Stimulated activated CD8-positive, alpha-beta memory T cell treated with anti-CD3 and anti-CD28 coated beads, Interleukin-15, amount 100 ng/mL, for 1 hour (primary cell): Measurements from ENCODE around the gene SLC2A8.

ENCODE experiments used
- DNase-seq: peaks from one replicate; pipeline ENCODE4 v3.0.0-alpha.2; 2020; ENCODE audit warnings: low read depth

SLC2A8 gene

GRCh38 chr9:127403507-127404192 lies 6.7 kb downstream of the SLC2A8 start:
- no peak for DNase-seq

GRCh38 chr9:127404631-127405030 lies 7.7 kb downstream of the SLC2A8 start:
- no peak for DNase-seq

GRCh38 chr9:127405344-127406125 lies 8.6 kb downstream of the SLC2A8 start:
- no peak for DNase-seq

GRCh38 chr9:127406799-127407491 lies 10.0 kb downstream of the SLC2A8 start:
- no peak for DNase-seq

DNA sequence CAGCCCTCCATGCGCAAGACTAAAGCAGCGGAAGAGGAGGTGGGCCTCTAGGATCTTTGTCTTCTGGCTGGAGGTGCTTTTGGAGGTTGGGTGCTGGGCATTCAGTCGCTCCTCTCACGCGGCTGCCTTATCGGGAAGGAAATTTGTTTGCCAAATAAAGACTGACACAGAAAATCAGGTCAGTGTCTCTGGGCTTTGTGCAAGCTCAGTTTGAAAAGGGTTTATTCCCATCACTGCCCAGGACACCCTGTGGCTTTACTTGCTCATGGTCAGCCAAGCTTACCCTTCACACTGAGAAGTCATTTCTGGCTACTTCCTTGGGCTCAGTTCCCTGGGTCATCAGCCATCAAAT lies 10.5 kb downstream of the SLC2A8 start:
- no peak for DNase-seq

- no peak for DNase-seq
These were observed 14.2 kb downstream of the SLC2A8 start for GRCh38 chr9:127411122-127411521.

DNA sequence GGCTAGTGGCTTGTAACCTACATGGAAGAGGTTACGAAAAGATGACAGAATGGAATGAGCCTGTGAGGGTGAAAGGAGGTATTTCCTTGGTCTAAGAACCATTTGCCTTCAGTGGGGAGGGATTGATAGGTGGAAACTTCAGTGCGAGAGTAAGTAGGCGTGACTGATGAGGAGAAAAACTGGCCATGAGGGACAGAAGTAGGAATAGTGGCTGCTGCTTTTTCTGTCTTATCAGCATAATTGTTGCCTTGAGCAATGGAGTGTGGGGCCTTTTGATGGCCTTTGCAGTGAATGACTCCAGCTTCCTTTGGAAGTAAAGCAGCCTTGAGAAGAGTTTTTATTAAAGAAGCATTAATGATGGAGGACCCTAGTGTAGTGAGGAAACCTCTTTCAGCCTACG lies 18.2 kb downstream of the SLC2A8 start:
- no peak for DNase-seq

DNA sequence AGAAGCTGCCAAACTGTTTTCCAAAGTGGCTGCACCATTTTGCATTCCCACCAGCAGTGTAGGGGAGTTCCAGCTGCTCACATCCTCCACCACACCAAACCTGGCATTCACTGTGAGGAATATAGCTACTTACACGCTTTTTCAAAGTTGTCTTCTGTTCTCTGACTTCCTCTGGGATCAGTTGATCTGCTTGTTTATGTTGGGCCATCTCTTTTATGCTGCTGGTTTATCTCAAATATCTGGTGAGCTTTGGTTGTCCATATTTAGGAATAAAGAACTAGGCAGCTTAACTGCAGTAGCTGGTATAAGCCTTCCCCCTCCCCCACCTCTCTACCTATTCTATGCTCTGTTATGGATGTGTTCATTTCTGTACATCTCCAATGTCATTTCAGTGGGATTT lies 18.7 kb downstream of the SLC2A8 start:
- no peak for DNase-seq

DNA sequence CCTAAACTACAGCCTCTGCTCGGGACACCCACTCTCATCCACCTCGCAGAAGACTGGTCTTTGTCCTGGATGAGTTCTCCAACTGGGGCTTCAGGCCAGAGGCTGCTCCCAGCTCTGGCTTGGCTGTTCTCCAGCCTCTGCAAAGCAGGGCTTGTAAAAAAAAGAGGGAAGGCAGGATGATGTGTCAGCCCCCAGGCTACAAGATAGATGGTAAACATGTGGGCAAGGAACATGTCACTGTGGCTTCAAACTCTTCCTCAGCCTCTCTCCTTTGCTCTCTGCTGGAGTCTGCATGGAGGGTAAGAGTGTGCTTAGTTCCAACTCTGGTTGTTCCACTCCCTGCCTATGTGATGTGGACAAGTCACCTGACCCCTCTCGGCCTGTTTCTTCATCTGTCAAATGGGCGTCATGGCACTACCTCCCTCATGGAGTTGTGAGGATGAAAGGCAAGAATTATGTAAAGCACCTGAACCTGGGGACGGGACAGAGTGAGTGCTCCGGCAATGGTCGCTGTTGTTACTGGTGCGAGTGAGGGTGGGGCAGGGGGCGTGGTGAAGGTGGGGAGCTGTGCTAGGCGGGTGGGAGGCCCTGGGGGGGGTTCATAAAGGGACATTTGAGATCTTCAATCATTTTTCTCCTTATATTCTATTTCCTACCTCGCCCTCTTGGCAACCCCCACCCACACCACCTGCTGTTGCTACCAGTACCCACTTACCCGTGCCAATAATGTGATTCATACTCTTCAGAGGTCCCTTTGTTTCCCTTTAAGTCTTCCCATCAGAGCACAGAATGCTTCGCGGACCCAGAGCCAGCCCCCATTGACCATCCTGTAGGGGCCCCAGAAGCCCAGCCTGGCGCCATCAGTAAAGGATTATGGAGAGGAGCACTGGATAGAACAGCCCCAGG lies 20.4 kb downstream of the SLC2A8 start:
- no peak for DNase-seq

DNA sequence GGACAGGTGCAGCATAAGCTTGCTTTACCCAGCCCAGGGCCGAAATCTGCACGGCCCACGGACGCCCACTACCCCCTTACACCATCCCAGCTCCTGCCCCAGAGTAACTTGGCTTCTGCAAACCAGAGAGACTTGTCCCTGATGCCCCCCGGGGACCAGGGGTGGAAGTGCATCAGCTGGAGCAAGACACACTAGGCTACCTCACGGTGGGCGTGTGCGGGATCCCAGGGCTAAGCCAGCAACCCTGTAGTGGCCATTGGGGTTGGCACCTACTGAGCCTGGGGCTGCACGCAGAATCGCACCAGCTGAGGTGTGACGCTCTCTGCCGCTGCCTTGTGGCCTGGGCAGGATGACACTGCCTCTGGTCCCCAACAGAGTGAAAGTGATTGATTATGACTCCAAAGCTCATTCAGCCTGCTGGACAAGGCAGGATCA lies 21.1 kb downstream of the SLC2A8 start:
- peak; percentile 12 for DNase-seq

DNA sequence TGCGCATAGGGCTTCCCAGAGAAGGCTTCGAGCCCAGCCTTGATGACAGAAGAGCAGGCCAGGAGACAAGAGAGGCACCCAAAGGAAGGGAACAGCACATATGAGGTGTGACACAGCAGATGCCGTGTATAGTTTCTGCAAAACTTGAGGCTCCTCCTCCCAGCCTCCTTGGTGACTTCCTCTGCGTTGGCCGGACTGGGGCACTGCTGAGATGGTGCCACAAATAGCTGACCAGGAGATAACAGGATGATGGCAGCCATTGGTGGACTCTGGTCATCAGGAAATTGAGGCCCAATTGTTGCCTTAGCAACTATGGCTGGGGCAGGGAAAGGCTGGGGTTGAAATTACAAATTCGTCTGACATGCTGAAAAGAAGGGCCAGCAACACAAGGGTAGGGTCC lies 22.4 kb downstream of the SLC2A8 start:
- DNase-seq, result no peak

GRCh38 chr9:127421057-127421456 lies 24.1 kb downstream of the SLC2A8 start:
- DNase-seq, result no peak

- DNase-seq, result no peak
These were observed 25.3 kb downstream of the SLC2A8 start for GRCh38 chr9:127422133-127422782.

DNA sequence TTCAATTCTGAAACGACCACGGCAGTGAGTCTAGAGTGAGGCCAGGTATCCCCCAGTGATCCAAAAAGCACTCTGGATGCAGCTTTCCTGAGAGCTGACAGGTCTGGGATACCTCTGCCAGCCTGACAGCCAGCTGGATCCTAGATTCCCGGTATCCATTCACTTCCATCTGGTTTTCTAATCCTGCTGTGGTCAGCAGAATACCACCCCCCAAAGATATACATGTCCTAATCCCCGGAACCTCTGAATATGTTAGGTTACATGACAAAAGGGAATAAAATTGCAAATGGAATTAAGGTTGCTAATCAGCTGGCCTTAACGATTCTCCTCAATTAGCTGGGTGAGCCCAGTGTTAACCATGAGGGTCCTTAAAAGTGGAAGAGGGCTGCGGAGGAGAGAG lies 25.8 kb downstream of the SLC2A8 start:
- DNase-seq, result no peak

- no peak for DNase-seq
These were observed 26.5 kb downstream of the SLC2A8 start for GRCh38 chr9:127423476-127423933.

DNA sequence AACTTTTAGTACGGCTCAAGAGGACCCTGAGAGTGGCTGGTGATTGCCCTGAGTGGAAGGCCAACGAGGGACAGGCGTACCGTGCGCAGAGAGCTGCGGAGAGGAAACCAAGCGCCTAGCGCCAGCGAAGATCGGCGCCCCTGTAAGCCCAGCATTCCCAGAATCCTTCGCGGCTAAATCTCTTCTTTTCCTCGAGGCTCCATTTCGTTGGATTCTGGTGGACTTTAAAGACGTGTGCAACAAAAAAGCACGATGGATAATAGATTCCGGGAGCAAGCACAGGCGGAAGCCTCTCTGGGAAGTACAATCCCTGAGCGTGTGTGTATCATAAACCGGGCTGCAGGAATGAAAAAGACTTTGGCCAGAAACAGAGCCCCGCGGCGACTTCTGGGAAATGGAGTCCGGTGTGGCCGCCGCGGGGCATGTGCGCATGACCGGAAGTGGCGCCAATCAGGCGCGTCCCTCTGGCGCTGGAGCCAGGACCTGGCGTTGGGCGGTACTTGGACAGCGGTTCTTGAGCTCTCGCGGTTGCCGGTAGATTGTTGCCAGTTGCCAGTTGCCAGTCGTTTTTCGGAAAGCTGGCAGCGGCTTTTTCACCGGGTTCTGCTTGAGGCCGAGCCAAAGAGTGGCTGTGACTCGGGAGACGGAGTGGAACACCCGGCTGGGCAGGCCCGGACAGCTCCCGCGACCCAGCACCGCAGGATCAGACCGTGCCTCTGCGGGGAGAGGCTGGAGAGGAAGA lies 27.1 kb downstream of the SLC2A8 start, which contains the start of gene ZNF79:
TSS of gene ZNF79 (plus strand) at position 449 of the 742 bp plus-strand sequence. CDS start 406 bp downstream, outside the sequence.
- peak; percentile 84 for DNase-seq

- peak; percentile 10 for DNase-seq
These were observed 27.7 kb downstream of the SLC2A8 start for GRCh38 chr9:127424676-127424999.

GRCh38 chr9:127426756-127427155 lies 29.8 kb downstream of the SLC2A8 start:
- no peak for DNase-seq

DNA sequence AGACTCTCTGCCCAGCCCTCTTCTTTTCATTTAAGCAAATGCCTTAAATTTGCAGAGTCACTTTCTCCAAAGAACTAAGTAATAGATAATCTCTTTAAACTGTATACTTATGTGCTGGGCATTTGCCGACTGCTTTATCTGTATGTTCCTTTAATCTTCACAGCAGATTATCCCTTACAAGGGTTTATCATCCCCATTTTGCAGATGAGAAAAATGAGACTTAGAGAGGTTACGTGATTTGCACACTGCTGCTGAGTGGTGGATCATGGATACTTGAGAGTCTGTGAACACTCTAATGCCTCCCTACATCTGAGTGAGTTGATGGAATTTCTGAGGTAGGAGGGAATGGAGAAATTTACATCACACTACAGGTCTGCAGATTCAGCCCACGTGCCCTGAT lies 31.4 kb downstream of the SLC2A8 start:
- DNase-seq, result no peak

GRCh38 chr9:127430415-127430814 lies 33.4 kb downstream of the SLC2A8 start:
- no peak for DNase-seq
